BE2C (cell line): ENCODE data around the gene LNX2.

Source experiments
- DNase-seq: peaks from one replicate; pipeline ENCODE4 v3.0.0-alpha.2; 2020
- H3K27me3 ChIP-seq: fragments of 250-450 bp; sonication (Bioruptor Pico); 2 replicates; pipeline ENCODE4 v1.5.1; 2020; ENCODE audit warnings: mild to moderate bottlenecking
- H3K36me3 ChIP-seq: fragments of 250-450 bp; sonication (Bioruptor Pico); 2 replicates; pipeline ENCODE4 v1.5.1; 2020; ENCODE audit warnings: mild to moderate bottlenecking
- H3K4me1 ChIP-seq: fragments of 250-450 bp; sonication (Bioruptor Pico); 2 replicates; pipeline ENCODE4 v1.5.1; 2020
- H3K4me3 ChIP-seq: 2 replicates; pipeline ENCODE4 v1.5.1; 2011; ENCODE audit warnings: low read depth, low read length
- H3K9me3 ChIP-seq: fragments of 250-450 bp; sonication (Bioruptor Pico); 2 replicates; pipeline ENCODE4 v1.5.1; 2020
- CTCF ChIP-seq: IDR thresholded peaks from 2 replicates; pipeline ENCODE4 v1.5.1; 2012; ENCODE audit warnings: mild to moderate bottlenecking, low read depth, low read length

LNX2 gene

GRCh38 chr13:27574661-27575060 is 45.7 kb downstream of the LNX2 start:
- Histone ChIP-seq H3K4me1 (peaks cover 13% of the 10 kb centered on the region), H3K27me3 (no peaks in the 10 kb centered on the region), H3K4me3 (no peak overlapping the region), H3K9me3 (no peaks in the 10 kb centered on the region), H3K36me3 (no peaks in the 10 kb centered on the region)
- no peak for DNase-seq
- TF ChIP-seq CTCF, result no peak

GRCh38 chr13:27573265-27573664 is 47.1 kb downstream of the LNX2 start:
- TF ChIP-seq CTCF, result no peak
- no peak overlapping the region for H3K4me3 ChIP-seq
- no peaks in the 10 kb centered on the region for H3K9me3 ChIP-seq
- peaks cover 13% of the 10 kb centered on the region for H3K4me1 ChIP-seq
- DNase-seq, result no peak
- no peaks in the 10 kb centered on the region for H3K36me3 ChIP-seq
- no peaks in the 10 kb centered on the region for H3K27me3 ChIP-seq

GRCh38 chr13:27572234-27572901 is 48.0 kb downstream of the LNX2 start:
- TF ChIP-seq CTCF, result no peak
- Histone ChIP-seq H3K4me3 (no peak overlapping the region), H3K27me3 (no peaks in the 10 kb centered on the region), H3K4me1 (peaks cover 13% of the 10 kb centered on the region), H3K36me3 (no peaks in the 10 kb centered on the region), H3K9me3 (no peaks in the 10 kb centered on the region)
- DNase-seq, result peak; percentile 22

GRCh38 chr13:27570906-27571305 is 49.4 kb downstream of the LNX2 start:
- Histone ChIP-seq H3K4me3 (no peak overlapping the region), H3K27me3 (no peaks in the 10 kb centered on the region), H3K36me3 (peaks cover 3% of the 10 kb centered on the region), H3K9me3 (no peaks in the 10 kb centered on the region), H3K4me1 (peaks cover 13% of the 10 kb centered on the region)
- DNase-seq, result no peak
- no peak for TF ChIP-seq CTCF

- no peak for TF ChIP-seq CTCF
- peaks cover 3% of the 10 kb centered on the region for H3K36me3 ChIP-seq
- no peak overlapping the region for H3K4me3 ChIP-seq
- peaks cover 13% of the 10 kb centered on the region for H3K4me1 ChIP-seq
- H3K9me3 ChIP-seq, result no peaks in the 10 kb centered on the region
- DNase-seq, result no peak
- no peaks in the 10 kb centered on the region for H3K27me3 ChIP-seq
These were observed 50.9 kb downstream of the LNX2 start for GRCh38 chr13:27569405-27569804.

GRCh38 chr13:27565818-27566217 is 54.5 kb downstream of the LNX2 start:
- H3K4me3 ChIP-seq, result no peak overlapping the region
- TF ChIP-seq CTCF, result no peak
- H3K36me3 ChIP-seq, result peaks cover 3% of the 10 kb centered on the region
- H3K4me1 ChIP-seq, result no peaks in the 10 kb centered on the region; the same call in 1 of the 2 replicates
- no peak for DNase-seq
- no peaks in the 10 kb centered on the region for H3K27me3 ChIP-seq
- no peaks in the 10 kb centered on the region for H3K9me3 ChIP-seq
